Spleen (tissue), 11 donors: ENCODE results near the gene KRTAP5-7. TPM values are rescaled to one million over a fixed set of nuclear protein-coding genes. Genes with fewer than 3 reads are reported as not detected.

ENCODE experiments used
- DNase-seq: peaks from one replicate; pipeline ENCODE4 v3.0.0-alpha.2; 2020
- H3K27ac ChIP-seq, 8 donors: fragments of 200-600 bp; sonication (generic) in 7 of 8; 1 replicate in 4 of 8; 2 replicates in 4 of 8; pipeline versions ENCODE4 v1.5.0 to v1.8.0; 2016 to 2021; ENCODE audit warnings: inconsistent platforms in 4 of 8, mild to moderate bottlenecking in 4 of 8, moderate library complexity in 1 of 8
- H3K27me3 ChIP-seq, 7 donors: fragments of 200-600 bp; sonication (generic) in 6 of 7; replicated peaks in 1 of 7; 1 replicate in 4 of 7; 2 replicates in 3 of 7; pipeline versions ENCODE4 v1.5.0 to v1.8.0; 2016 to 2021; ENCODE audit warnings: inconsistent platforms in 3 of 7, mild to moderate bottlenecking in 1 of 7
- H3K36me3 ChIP-seq, 6 donors: fragments of 200-600 bp; sonication (generic) in 5 of 6; 1 replicate in 4 of 6; 2 replicates in 2 of 6; pipeline versions ENCODE4 v1.5.0 to v1.8.0; 2016 to 2021; ENCODE audit warnings: inconsistent platforms in 2 of 6
- H3K4me1 ChIP-seq, 6 donors: fragments of 200-600 bp; sonication (generic) in 5 of 6; 1 replicate in 3 of 6; 2 replicates in 3 of 6; pipeline versions ENCODE4 v1.5.0 to v1.8.0; 2016 to 2021; ENCODE audit warnings: inconsistent platforms in 3 of 6
- H3K4me3 ChIP-seq, 8 donors: fragments of 200-600 bp; sonication (generic) in 7 of 8; 1 replicate in 4 of 8; 2 replicates in 4 of 8; pipeline versions ENCODE4 v1.5.0 to v1.8.0; 2016 to 2021; ENCODE audit warnings: inconsistent platforms in 4 of 8, mild to moderate bottlenecking in 4 of 8, moderate library complexity in 2 of 8
- H3K9me3 ChIP-seq, 8 donors: fragments of 200-600 bp; sonication (generic) in 7 of 8; 1 replicate in 4 of 8; 2 replicates in 4 of 8; pipeline versions ENCODE4 v1.5.0 to v1.8.0; 2016 to 2021; ENCODE audit warnings: inconsistent platforms in 4 of 8
- CTCF ChIP-seq, 11 experiments: fragments of 200-600 bp in 7 of 11; fragments of 450-650 bp in 4 of 11; sonication (generic) in 4 of 11; IDR thresholded peaks in 8 of 11; conservative IDR thresholded peaks in 3 of 11; 1 replicate in 7 of 11; 2 replicates in 4 of 11; pipeline versions ENCODE4 v1.4.0 to v1.8.0; 2016 to 2021; ENCODE audit warnings: antibody characterized with exemption in 11 of 11, inconsistent platforms in 4 of 11, mild to moderate bottlenecking in 1 of 11
- POLR2A ChIP-seq, 3 donors: fragments of 450-650 bp; IDR thresholded peaks; one replicate each; pipeline ENCODE4 v1.5.1; 2017; ENCODE audit warnings: antibody characterized with exemption in 3 of 3, mild to moderate bottlenecking in 1 of 3
- POLR2AphosphoS5 ChIP-seq, 3 donors: sonication (generic); formaldehyde crosslinking; IDR thresholded peaks; one replicate each; pipeline ENCODE4 v1.5.1; 2017; ENCODE audit warnings: antibody characterized with exemption in 3 of 3
- WGBS, 5 donors: extraction: QIAGEN DNeasy Blood & Tissue Kit in 3 of 5; methylation state at CpG; one replicate each; pipeline versions ENCODE4 v1.1.5 to v1.1.7; 2013 to 2018; 5-methylcytosine and 5-hydroxymethylcytosine counted together
- intact Hi-C: fragments of 100-400 bp; cut with DNase I; formaldehyde crosslinking; loops from one replicate; pipeline ENCODE4 v1.15.0; 2023; ENCODE audit warnings: low total_unique reads
- polyA plus RNA-seq, 3 donors: library from polyadenylated mRNA; stranded (reverse); fragments of 200-250 nt; gene quantifications; one replicate each; pipeline ENCODE4 v1.2.1, GENCODE V29; 2013
- total RNA-seq, 7 donors: library from RNA; depleted of rRNA in 3 of 7; stranded (reverse); fragments of >200 nt in 3 of 7; fragmentation: NEBNext Ultra II Directional in 4 of 7; extraction: Animal tissue kit (Norgen Biotek cat#: 25700) in 4 of 7; gene quantifications; one replicate each; pipeline versions ENCODE4 v1.1.0 to v1.2.1, GENCODE V29; 2016 to 2021
- donor health status: healthy with polysubstance abuse.
- donor health status: DM: no; HTN: no; CAD: no; lungs with moderate emphysema.
- donor health status: DM: no; HTN: no; CAD: no.
- donor health status: Bipolar disorder and iron deficiency.
- donor health status: healthy.
- donor health status: DM: no; HTN: no; CAD: no.
- donor health status: DM: yes; HTN: yes; CAD: no.

The KRTAP5-7 gene
- total and polyA plus RNA-seq, 10 donors, result 0.13 to 0.72 (median 0.53) TPM; not detected in 6

GRCh38 chr11:71545405-71545966 lies 18.4 kb downstream of the KRTAP5-7 start:
- no peaks in the 10 kb centered on the region for H3K27me3 ChIP-seq
- H3K27ac ChIP-seq, result no peak overlapping the region
- no peak for DNase-seq
- no peak overlapping the region for H3K4me3 ChIP-seq
- TF ChIP-seq CTCF (IDR thresholded peaks at IDR 0.05 in 8 of 11, conservative IDR thresholded peaks at IDR 0.05 in 3 of 11), result no peak
- no peaks in the 10 kb centered on the region for H3K36me3 ChIP-seq
- intact Hi-C loops, result no loop called here
- H3K4me1 ChIP-seq, result peaks cover 0 to 11% (median 0%) of the 10 kb centered on the region in 6 donors
- H3K9me3 ChIP-seq, result peaks cover 0 to 8% (median 0%) of the 10 kb centered on the region in 8 donors
- WGBS, 5 donors, result 80 to 93% (median 90%) methylated on average over 12 of the region's 12 CpGs

- 69 to 80% (median 74%) methylated on average over 5 of the region's 5 CpGs for WGBS, 5 donors
- H3K9me3 ChIP-seq, result no peaks in the 10 kb centered on the region
- intact Hi-C loops, result no loop called here
- DNase-seq, result no peak
- TF ChIP-seq CTCF (IDR thresholded peaks at IDR 0.05 in 8 of 11, conservative IDR thresholded peaks at IDR 0.05 in 3 of 11) (no peak), POLR2A (IDR thresholded peaks at IDR 0.05) (no peak), POLR2AphosphoS5 (IDR thresholded peaks at IDR 0.05) (no peak)
- peaks cover 0 to 11% (median 0%) of the 10 kb centered on the region in 6 donors for H3K4me1 ChIP-seq
- no peaks in the 10 kb centered on the region for H3K27me3 ChIP-seq
- no peaks in the 10 kb centered on the region for H3K36me3 ChIP-seq
- H3K27ac ChIP-seq, result no peak within 1 kb of the TSS
- H3K4me3 ChIP-seq, result no peak within 1 kb of the TSS
Observed at GRCh38 chr11:71548120-71548519, 21.1 kb downstream of the KRTAP5-7 start, which contains the start of gene KRTAP5-9. Gene KRTAP5-9, plus strand, starts transcription at chr11:71548420. Its CDS starts 238 bp downstream, at chr11:71548658.

- Histone ChIP-seq H3K27ac (no peak overlapping the region), H3K4me3 (no peak overlapping the region), H3K36me3 (no peaks in the 10 kb centered on the region), H3K4me1 (peaks cover 0 to 7% (median 0%) of the 10 kb centered on the region in 6 donors), H3K27me3 (no peaks in the 10 kb centered on the region), H3K9me3 (no peaks in the 10 kb centered on the region)
- intact Hi-C loops, result no loop called here
- 26 to 50% (median 39%) methylated on average over 2 to 5 of the region's 5 CpGs for WGBS, 5 donors
- no peak for TF ChIP-seq POLR2AphosphoS5 (IDR thresholded peaks at IDR 0.05)
- no peak for TF ChIP-seq CTCF (IDR thresholded peaks at IDR 0.05 in 8 of 11, conservative IDR thresholded peaks at IDR 0.05 in 3 of 11)
- TF ChIP-seq POLR2A (IDR thresholded peaks at IDR 0.05), result no peak
- no peak for DNase-seq
Observed at GRCh38 chr11:71548716-71549151, 21.7 kb downstream of the KRTAP5-7 start.

- DNase-seq, result no peak
- Histone ChIP-seq H3K27me3 (peaks cover 0 to 9% (median 0%) of the 10 kb centered on the region in 7 donors), H3K27ac (no peak overlapping the region), H3K9me3 (no peaks in the 10 kb centered on the region), H3K4me1 (no peaks in the 10 kb centered on the region), H3K36me3 (no peaks in the 10 kb centered on the region), H3K4me3 (no peak overlapping the region)
- TF ChIP-seq POLR2A (IDR thresholded peaks at IDR 0.05), result no peak
- intact Hi-C loops, result no loop called here
- WGBS, 5 donors, result 79 to 90% (median 88%) methylated on average over 1 of the region's 1 CpG
Observed at GRCh38 chr11:71551711-71552110, 24.6 kb downstream of the KRTAP5-7 start.
